GM21367 (cell line): ENCODE results near the gene MAVS.
"Not testable (repeated sequence)": the region's sequence is repeated elsewhere in the genome, so short reads cannot be mapped to it uniquely, and the experiment has no call there.

Source experiments
- ATAC-seq: cut with Tn5 transposase; IDR thresholded peaks from one replicate; pipeline ENCODE4 v1.9.1; 2021; ENCODE audit not compliant: unreplicated experiment

Gene MAVS

DNA sequence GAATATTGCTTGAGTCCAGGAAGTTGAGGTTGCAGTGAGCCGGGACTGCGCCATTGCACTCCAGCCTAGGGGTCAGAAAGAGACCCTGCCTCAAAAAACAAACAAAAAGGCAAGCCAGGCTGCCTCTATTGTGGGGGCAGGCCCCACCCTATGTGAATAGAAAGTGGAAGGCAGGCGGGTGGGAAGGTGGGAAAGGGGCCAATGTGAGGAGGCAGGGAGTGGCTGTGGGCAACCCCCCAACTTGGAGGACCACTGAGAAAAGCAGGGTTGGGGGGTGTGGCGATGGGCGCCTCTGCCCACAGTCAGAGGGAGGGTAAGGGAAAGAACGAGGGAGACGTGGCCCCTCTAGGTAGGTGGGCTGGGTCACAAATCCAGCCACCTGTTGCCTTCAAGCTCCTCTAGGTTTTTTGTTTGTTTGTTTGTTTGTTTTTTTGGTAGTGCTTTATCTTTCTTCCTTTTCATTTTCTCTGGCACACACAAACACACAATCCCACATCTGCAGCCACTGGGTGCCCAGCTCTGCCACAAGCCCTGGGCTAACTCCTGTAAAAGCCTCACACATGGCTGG, 31.6 kb upstream of the MAVS start:
- no peak for ATAC-seq

DNA sequence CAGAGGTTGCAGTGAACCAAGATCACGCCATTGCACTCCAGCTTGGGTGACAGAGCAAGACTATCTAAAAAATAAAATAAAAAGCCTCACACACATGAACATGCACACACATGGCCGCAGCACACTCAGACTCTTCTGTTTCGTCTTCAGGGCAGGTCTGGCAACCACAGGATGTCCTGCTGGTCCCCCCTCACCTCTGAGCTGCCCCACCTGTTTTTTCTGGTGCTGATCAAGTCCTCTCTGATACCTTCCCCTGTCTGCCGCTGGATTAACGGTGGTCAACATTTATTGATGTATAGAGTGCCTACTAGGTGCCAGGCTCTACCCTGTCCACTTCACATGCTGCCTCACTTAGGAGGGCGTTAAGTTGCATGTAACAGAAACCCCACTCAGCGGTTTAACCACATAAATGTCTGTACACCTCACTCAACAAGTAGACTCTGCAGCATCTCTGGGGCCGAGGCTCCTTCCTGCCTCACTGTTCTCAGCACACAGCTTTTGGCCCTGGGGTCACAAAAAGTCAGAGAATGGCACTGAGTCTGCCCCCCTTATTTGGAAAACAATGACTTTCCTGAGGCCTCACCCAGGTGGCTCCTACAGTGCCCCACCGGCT, 30.8 kb upstream of the MAVS start:
- no peak for ATAC-seq

DNA sequence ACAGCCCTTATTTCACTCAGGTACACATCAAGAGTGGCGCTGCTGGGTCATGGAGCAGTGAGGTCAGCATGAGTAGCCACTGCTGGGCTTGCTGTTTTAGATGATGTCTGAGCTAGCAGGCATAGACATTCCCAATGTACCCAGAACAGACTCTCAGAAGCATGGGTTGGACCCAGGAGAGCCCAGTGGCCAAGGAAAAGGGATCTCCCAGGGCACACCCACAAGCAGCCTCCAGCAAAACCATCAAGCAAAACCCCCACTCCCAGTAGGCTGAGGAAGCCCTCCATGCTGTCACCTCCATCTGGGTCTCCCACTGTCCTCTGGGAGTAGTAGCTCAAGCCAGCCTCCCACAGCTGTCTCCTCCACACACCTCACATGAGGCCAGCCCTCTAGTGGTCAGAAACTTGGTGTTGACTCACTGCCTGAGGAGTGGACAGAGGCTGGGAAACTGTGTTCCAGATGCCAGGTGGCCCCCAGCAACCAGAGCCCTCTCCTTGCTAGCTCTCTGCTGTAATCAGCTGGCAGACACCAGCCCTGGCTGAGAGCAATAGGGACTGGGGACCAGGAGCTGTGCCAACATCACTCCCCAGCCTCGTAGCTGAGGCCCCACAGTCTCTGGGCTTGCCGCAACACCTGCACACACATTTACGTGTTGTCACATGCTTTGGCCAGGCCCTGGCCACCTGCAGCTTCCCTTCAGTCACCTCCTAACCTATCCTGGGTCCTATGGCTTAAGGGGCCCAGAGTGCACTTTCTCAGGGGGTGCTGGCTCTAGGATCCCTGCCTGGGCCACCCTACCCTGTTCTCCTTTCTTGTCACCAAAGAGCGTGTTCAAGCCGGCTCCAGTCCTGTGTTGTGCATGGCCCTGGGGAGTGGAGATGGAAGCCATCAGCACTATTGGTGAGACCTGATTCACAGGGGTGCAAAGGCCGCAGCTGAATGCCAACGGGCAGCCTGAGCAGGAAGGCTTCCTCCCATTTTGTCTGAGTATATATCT, 28.2 kb upstream of the MAVS start:
- ATAC-seq = no peak

DNA sequence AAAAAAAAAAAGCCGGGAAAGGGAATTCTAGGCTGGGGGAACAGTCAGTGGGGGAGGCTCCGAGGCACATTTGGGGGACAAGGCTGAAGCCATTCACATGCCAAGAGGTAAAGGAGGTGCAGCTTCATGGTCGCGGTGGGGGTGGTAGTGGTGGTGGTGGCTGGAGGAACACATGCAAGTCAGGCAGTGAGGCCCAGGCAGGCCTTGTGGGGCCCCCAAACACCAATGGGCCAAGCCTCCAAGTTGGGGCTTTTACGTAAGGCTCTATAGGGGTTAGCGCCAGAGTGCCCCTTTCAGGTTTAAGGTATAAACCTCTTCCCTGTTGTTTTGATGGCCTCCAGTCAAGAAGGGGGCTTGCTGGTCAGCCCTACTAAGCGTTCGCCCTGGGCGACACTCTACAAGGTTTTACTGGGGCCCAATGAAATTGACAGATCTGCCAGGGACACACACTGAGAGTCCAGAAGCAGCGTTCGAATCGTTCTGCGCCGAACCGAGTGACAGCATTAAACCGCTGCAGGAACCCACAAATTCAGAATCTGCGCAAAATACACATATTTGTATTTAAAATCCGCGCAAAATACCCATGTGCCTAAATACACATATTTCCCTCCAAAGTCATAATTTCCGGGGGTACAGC, 27.1 kb upstream of the MAVS start:
- no peak for ATAC-seq

DNA sequence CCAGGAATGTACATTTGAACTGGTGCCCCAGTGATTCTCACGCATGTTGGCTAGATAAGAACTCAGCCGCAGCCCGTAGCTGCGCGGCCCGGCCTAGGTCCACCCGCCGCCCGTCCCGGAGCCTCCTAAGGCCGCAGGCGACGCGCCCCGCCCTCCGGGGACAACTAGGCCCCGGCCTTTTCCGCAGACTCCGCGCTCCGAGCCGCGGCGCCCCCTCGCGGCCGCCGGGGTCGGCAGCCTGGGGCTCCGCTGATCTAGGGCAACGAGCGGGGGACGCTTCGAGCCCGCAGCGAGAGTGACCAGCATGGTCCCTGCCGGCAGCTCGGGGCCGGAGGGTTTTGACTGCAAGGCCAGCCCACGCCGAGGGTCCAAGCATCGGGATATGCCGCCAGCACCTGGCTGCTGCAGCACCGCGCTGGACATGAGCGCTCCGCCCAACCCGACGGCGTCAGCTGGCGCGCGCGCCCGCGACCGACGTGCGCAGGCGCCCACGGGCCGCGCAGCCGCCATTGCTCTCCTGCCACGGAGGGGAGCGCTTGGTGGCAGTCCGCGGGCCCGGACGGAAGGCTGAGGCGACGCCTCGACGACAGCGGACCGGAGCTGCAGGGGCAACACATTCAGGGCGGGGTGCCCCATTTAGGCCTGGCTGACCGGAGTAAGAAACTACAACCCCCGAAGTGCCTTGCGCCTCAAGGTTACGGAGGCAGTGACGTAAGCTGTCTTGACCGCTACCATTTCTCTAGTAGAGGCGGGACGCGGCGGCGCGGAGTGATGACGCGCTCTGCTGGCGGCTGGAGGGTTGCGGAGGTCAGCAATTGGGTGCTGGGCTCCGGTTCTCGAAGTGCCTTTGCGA, 26.4 kb upstream of the MAVS start, which contains the start of gene AP5S1:
AP5S1 (plus strand) TSS at position 500 of the 853 bp plus-strand sequence. CDS start 1,571 bp downstream, outside the sequence.
- peak; percentile 65 for ATAC-seq

DNA sequence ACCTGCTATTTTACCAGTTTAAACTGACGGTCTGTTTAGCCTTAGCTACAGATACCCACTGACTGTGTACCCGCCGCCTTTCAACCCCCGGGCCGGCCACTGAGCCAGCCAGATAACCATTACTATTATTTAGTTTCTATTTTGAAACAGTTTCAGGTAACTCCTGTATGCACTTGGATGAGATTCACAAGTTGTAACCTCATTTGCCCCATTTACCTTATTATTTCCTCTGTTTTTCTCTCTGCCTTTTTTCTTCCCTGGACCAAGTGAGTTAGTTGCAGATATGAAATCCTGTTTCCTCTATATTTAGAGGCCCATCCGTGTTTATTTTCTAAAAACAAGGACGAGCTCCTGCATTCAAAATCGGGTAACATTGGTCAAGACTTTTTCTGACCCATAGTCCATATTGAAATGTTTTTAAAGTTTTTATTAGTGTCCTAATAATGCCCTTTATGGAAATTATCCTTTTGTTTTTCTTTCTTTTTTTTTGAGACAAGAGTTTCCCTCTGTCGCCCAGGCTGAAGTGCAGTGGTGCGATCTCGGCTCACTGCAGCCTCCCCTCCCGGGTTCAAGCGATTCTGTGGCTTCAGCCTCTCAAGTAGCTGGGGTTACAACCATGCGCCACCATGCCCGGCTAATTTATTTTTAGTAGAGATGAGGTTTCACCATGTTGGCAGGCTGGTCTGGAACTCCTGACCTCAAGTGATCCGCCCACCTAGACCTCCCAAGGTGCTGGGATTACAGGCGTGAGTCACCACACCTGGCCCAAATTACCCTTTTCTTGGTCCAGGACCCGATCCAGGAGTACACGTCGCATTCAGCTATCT, 25.5 kb upstream of the MAVS start:
- no peak for ATAC-seq

DNA sequence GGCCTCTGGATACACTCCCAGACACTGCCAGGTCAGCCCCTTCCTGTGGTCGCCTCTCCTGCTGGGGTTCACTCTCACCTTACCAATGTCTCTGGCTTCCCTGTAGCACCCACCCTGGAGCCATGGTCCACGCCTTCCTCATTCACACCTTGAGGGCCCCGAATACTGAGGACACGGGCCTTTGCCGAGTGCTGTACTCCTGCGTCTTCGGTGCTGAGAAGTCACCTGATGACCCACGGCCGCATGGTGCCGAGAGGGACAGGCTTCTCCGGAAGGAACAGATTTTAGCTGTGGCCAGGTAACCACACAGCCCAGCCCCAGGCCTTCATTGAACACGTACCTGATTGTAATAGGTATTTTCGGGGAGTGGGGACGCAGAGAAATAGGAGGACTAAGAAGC, 24.6 kb upstream of the MAVS start:
- no peak for ATAC-seq

DNA sequence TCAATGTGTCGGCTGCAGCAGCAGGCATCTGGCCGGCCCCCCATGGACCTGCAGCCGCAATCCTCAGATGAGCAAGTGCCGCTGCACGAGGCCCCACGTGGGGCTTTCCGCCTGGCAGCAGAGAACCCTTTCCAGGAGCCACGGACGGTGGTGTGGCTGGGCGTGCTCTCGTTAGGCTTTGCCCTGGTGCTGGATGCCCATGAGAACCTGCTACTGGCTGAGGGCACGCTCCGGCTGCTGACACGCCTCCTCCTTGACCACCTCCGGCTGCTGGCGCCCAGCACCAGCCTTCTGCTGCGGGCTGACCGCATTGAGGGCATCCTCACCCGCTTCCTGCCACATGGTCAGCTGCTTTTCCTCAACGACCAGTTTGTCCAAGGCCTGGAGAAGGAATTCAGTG, 22.8 kb upstream of the MAVS start:
- ATAC-seq = no peak

DNA sequence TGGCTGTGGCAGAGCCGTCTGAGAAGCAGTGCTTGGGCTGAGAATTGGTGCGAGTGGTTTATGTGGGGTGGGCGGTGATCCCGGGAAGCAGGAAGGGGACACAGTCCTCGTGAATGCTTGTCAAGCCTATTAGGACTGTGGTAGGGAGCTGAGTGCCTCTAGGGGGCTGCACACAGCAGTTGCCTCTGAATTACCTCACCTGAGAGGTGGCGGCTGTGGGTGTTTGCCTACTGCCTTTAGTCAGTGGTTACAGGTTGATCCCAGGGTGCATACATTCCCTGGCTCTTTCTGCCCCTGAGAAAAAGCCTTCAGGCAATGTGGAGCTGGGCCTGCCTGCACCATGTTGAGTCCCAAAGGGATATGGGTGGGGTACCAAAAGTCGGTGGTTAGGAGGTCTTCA, 21.1 kb upstream of the MAVS start:
- ATAC-seq = no peak

DNA sequence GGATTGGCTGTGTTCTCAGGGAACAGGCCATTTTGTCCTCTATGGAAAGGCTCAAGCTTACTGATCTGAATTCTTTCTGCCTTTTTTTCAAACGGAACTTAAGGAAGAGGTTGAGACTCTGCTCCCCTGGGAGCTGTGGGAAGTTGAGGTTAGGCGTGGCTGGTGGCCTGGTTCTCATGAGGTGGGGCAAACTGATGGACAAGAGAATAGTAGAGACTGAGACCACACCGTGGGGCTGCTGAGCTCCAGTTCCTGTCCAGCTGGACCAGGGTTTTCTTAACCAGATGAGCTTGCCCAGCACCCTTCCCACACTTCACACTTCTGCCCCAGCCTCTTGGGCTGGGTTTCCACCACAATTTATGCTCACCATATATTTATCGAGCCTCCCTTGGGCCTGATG, 20.2 kb upstream of the MAVS start:
- no peak for ATAC-seq

DNA sequence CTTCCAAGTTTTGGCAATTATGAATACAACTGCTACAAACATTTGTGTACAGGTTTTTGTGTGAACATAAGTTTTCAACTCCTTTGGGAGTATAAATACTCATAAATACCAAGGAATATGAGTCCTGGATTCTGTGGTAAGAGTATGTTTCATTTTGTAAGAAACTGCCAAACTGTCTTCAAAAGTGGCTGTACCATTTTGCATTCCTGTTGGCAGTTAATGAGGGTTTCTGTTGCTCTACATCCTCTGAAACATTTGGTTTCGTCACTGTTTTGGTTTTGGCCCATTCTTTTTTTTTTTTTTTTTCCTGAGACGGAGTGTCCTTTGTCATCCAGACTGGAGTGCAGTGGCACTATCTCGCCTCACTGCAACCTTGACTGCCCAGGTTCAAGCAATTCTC, 17.8 kb upstream of the MAVS start:
- ATAC-seq = no peak

DNA sequence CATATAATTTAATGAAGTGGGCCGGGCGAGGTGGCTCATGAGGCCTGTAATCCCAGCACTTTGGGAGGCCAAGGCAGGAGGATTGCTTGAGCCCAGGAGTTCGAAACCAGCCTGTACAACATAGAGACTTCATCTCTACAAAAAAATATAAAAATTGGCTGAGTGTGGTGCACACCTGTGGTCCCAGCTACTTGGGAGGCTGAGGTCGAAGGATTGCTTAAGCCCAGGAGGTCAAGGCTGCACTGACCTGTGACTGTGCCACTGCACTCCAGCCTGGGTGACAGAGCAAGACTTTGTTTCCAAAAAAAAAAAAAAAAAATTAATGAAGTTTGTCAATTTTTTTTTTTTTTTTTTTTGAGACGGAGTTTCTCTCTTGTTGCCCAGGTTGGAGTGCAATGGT, 16.7 kb upstream of the MAVS start:
- not testable (repeated sequence) for ATAC-seq

DNA sequence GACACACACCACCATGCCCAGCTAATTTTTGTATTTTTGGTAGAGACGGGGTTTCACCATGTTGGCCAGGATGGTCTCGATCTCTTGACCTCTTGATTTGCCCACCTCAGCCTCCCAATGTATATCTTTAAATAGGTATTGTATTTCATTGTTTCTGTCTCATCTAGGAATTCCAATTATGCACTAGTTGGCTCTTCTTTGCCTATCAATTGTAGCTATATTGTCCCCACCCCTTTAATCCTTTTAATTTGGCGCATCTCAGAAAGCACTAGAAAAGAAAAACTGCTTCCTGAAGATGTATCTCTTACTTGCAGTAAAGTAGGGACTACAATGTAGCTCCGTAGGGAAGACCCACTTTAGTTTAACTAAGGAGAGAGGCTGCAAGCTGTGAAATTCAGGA, 10.5 kb upstream of the MAVS start:
- ATAC-seq = no peak

DNA sequence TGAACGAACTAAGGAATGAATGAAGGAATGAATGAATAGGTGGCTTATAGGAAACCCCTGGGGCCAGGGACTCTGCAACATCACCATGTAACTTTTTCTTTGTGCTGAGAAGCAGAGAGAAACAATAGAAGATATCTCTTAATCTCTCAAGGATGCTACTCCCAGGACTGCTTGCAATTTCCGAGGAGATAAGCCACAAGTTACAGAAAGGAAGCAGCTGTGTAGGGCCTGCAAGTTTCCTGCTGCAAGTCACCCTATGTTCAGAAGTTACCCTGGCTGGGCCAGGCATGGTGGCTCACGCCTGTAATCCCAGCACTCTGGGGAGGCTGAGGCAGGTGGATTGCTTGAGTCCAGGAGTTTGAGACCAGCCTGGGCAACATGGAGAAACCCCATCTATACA, 7.3 kb upstream of the MAVS start:
- no peak for ATAC-seq

DNA sequence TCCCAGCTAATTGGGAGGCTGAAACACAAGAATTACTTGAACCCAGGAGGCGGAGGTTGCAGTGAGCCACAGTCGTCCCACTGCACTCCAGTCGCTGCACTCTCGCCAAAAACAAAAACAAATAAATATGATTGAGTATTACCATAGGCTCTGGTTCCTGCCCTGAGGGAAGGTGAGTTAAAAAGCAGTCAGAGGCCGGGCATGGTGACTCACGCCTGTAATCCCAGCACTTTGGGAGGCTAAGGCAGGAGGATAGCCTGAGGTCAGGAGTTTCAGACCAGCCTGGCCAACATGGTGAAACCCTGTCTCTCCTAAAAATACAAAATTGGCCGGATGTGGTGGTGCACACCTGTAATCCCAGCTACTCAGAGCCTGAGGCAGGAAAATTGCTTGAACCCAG, 6.4 kb upstream of the MAVS start:
- ATAC-seq = not testable (repeated sequence)

DNA sequence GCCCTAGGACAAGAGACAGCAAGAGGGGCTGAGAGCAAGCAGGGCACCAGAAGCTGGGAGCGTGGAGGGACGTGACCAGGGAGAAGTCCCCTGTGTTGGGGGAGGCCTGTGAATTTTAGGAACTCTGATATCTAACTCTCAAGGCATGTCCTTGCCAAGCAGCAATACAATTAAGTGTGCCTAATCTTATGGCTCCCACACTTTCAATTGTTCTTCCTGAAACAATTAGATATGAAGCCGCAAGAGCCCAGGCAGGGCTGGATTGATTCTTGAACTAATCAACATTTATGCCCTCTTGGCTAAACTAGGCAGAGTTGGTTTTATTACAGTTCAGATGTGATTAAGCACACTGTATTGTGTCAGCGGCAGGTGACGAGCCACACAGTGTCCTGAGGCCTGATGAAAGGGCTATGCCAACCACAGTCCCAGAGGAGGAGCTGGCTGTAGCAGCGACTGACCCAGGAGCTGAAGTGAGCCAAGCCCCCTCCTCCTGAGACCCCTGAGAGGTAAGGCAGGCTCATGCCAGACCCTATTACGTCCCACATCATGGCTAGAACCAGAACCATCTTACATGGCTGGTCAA, 4.2 kb upstream of the MAVS start:
- ATAC-seq = no peak

DNA sequence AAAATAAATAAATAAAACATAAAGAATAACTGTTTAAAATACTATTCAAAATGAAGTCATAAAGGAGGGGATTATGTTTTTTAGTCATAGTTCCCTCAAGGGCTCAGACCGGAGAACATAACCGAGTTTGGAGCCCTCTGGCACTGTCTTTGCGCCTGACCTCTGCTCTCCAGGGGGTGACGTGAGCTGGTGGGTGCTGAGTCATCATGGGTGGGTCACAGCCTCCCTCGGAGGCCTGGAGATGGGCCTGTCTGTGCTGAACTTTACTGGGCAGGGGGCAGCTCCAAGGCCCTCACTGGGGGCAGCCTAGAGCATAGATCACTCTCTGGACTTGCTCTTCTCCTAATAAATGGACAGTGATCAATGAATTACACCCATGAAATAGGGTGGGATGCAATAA, 3.1 kb upstream of the MAVS start:
- no peak for ATAC-seq

DNA sequence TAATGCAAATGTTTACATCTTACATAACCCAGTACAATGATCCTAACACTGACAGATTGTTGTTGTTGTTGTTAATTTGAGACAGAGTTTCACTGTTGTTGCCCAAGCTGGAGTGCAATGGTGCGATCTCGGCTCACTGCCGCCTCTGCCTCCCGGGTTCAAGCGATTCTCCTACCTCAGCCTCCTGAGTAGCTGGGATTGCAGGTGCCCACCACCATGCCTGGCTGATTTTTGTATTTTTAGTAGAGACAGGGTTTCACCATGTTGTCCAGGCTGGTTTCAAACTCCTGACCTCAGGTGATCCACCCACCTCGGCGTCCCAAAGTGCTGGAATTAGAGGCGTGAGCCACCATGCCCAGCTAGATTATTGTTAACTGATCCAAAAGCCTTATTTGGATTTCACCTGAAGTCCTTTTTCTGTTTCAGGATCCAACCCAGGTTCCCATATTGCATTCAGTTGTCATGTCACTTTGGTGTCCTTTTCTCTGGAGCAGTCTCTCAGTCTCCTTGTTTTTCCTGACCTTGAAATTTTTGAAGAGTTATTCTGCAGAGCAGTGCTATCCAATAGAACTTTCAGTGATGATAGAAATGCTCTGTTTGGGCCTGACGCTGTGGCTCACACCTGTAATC, 2.5 kb upstream of the MAVS start:
- not testable (repeated sequence) for ATAC-seq

DNA sequence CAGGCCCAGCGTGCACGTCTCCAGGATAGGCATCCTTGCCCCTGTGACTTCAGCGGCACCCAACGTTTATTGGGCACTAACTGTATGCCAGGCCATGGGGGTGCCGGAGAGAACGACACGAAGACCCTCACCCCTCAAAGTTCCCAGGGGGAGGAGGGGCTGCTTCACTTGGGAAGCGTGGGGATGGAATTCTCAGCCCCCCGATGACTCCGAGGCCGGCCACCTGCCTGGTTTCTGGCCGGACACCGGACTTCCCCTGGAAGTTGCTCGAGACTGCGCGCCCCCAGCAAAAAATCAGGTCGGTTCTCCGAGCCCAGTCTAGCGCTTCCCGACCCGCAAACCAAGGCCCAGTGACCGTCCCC, 275 bp upstream of the MAVS start:
- ATAC-seq = no peak
